ENCODE measurements around the gene ITPR1.

- TF ChIP-seq, protein P1, sequence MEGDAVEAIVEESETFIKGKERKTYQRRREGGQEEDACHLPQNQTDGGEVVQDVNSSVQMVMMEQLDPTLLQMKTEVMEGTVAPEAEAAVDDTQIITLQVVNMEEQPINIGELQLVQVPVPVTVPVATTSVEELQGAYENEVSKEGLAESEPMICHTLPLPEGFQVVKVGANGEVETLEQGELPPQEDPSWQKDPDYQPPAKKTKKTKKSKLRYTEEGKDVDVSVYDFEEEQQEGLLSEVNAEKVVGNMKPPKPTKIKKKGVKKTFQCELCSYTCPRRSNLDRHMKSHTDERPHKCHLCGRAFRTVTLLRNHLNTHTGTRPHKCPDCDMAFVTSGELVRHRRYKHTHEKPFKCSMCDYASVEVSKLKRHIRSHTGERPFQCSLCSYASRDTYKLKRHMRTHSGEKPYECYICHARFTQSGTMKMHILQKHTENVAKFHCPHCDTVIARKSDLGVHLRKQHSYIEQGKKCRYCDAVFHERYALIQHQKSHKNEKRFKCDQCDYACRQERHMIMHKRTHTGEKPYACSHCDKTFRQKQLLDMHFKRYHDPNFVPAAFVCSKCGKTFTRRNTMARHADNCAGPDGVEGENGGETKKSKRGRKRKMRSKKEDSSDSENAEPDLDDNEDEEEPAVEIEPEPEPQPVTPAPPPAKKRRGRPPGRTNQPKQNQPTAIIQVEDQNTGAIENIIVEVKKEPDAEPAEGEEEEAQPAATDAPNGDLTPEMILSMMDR (IDR thresholded peaks at IDR 0.05): no peak
- TF ChIP-seq POLR2A (IDR thresholded peaks at IDR 0.05): no peak
Observed at GRCh38 chr3:4824926-4825325, 331.8 kb downstream of the ITPR1 start.
